Transverse colon (tissue), 4 donors: ENCODE results near the gene SAMD8. TPM values are rescaled to one million over a fixed set of nuclear protein-coding genes. Genes with fewer than 3 reads are reported as not detected.

ENCODE experiments used
- DNase-seq: peaks from one replicate; pipeline ENCODE4 v3.0.0-alpha.2; 2019
- H3K27ac ChIP-seq, 4 donors: fragments of 200-600 bp; sonication (generic); 2 replicates each; pipeline ENCODE4 v1.5.1; 2016 to 2018; ENCODE audit warnings: inconsistent platforms in 4 of 4
- H3K27me3 ChIP-seq: fragments of 200-600 bp; sonication (generic); 2 replicates; pipeline ENCODE4 v1.5.1; 2017; ENCODE audit warnings: inconsistent platforms
- H3K36me3 ChIP-seq, 4 donors: fragments of 200-600 bp; sonication (generic); 2 replicates each; pipeline ENCODE4 v1.5.1; 2017 to 2019; ENCODE audit warnings: inconsistent platforms in 4 of 4
- H3K4me1 ChIP-seq, 4 donors: fragments of 200-600 bp; sonication (generic); 2 replicates each; pipeline ENCODE4 v1.5.1; 2017 to 2020; ENCODE audit warnings: inconsistent platforms in 4 of 4
- H3K4me3 ChIP-seq, 4 donors: fragments of 200-600 bp; sonication (generic); 1 replicate in 1 of 4; 2 replicates in 3 of 4; pipeline versions ENCODE4 v1.5.1 to v1.6.1; 2017 to 2019; ENCODE audit warnings: inconsistent platforms in 4 of 4
- H3K9me3 ChIP-seq, 2 donors: fragments of 200-600 bp; sonication (generic); 2 replicates each; pipeline ENCODE4 v1.5.1; 2017 to 2019; ENCODE audit warnings: inconsistent platforms in 2 of 2
- CTCF ChIP-seq, 5 experiments: fragments of 200-600 bp in 3 of 5; fragments of 450-650 bp in 2 of 5; sonication (generic) in 3 of 5; IDR thresholded peaks; 1 replicate in 2 of 5; 2 replicates in 3 of 5; pipeline ENCODE4 v1.5.1; 2016 to 2017; ENCODE audit warnings: antibody characterized with exemption in 5 of 5, inconsistent platforms in 3 of 5, mild to moderate bottlenecking in 2 of 5, moderate library complexity in 1 of 5
- EP300 ChIP-seq: sonication (generic); formaldehyde crosslinking; IDR thresholded peaks from one replicate; pipeline ENCODE4 v1.6.1; 2017; ENCODE audit warnings: antibody characterized with exemption, low read depth
- POLR2A ChIP-seq: fragments of 450-650 bp; IDR thresholded peaks from one replicate; pipeline ENCODE4 v1.6.1; 2016; ENCODE audit warnings: antibody characterized with exemption, mild to moderate bottlenecking, moderate library complexity
- POLR2AphosphoS5 ChIP-seq, 3 donors: sonication (generic); formaldehyde crosslinking; IDR thresholded peaks; one replicate each; pipeline ENCODE4 v1.6.1; 2016; ENCODE audit warnings: antibody characterized with exemption in 3 of 3
- WGBS, 2 donors: methylation state at CpG; one replicate each; pipeline ENCODE4 v1.1.5; 2018; ENCODE audit warnings: low coverage in 1 of 2; 5-methylcytosine and 5-hydroxymethylcytosine counted together
- in situ Hi-C, 4 donors: fragments of 200-750 bp; cut with MboI; loops; one replicate each; pipeline versions ENCODE4 v1.15.0 to v1.15.1; 2017; ENCODE audit warnings: low sequenced_read_pairs in 3 of 4, low pct_ligation_motif_present in 1 of 4, low pct_unique_long_range_greater_than_20kb in 1 of 4
- intact Hi-C: fragments of 100-400 bp; cut with DNase I; formaldehyde crosslinking; loops from one replicate; pipeline ENCODE4 v1.15.1; 2023; ENCODE audit warnings: low total_unique reads
- total RNA-seq, 4 donors: library from RNA; depleted of rRNA; stranded (reverse); fragments of >200 nt; gene quantifications; one replicate each; pipeline ENCODE4 v1.1.0, GENCODE V29; 2016

SAMD8 gene
- total RNA-seq, 4 donors from 2014 or later: 4.6 to 26.6 (median 17.7) TPM

GRCh38 chr10:75068523-75068922 is 42.9 kb upstream of the SAMD8 start:
- no peaks in the 10 kb centered on the region for H3K27me3 ChIP-seq
- no peaks in the 10 kb centered on the region for H3K36me3 ChIP-seq
- no peak for DNase-seq
- in situ Hi-C loops (no loop called here), intact Hi-C loops (no loop called here)
- TF ChIP-seq POLR2AphosphoS5 (IDR thresholded peaks at IDR 0.05): no peak
- TF ChIP-seq EP300: no peak
- no peak for TF ChIP-seq POLR2A
- TF ChIP-seq CTCF (IDR thresholded peaks at IDR 0.05): no peak
- H3K27ac ChIP-seq: no peak overlapping the region
- no peaks in the 10 kb centered on the region for H3K9me3 ChIP-seq
- peaks cover 0 to 3% (median 0%) of the 10 kb centered on the region in 4 donors for H3K4me1 ChIP-seq
- H3K4me3 ChIP-seq: no peak overlapping the region
- 74 to 89% methylated on average over 4 to 6 of the region's 6 CpGs for WGBS, 2 donors

- Histone ChIP-seq H3K4me3 (no peak overlapping the region), H3K36me3 (no peaks in the 10 kb centered on the region), H3K27ac (no peak overlapping the region), H3K4me1 (peaks cover 0 to 3% (median 0%) of the 10 kb centered on the region in 4 donors), H3K27me3 (no peaks in the 10 kb centered on the region), H3K9me3 (no peaks in the 10 kb centered on the region)
- in situ Hi-C loops (no loop called here), intact Hi-C loops (no loop called here)
- no peak for DNase-seq
- WGBS, 2 donors: 71 to 84% methylated on average over 4 to 11 of the region's 11 CpGs
- TF ChIP-seq EP300 (no peak), CTCF (IDR thresholded peaks at IDR 0.05) (no peak), POLR2AphosphoS5 (IDR thresholded peaks at IDR 0.05) (no peak), POLR2A (no peak)
These were observed 41.0 kb upstream of the SAMD8 start for GRCh38 chr10:75070476-75070875.

GRCh38 chr10:75070961-75071428 is 40.5 kb upstream of the SAMD8 start:
- DNase-seq: no peak
- TF ChIP-seq CTCF (IDR thresholded peaks at IDR 0.05): no peak
- TF ChIP-seq POLR2A: no peak
- TF ChIP-seq EP300: no peak
- no peak for TF ChIP-seq POLR2AphosphoS5 (IDR thresholded peaks at IDR 0.05)

GRCh38 chr10:75071756-75072155 is 39.7 kb upstream of the SAMD8 start:
- no peaks in the 10 kb centered on the region for H3K9me3 ChIP-seq
- TF ChIP-seq POLR2AphosphoS5 (IDR thresholded peaks at IDR 0.05) (no peak), CTCF (IDR thresholded peaks at IDR 0.05) (no peak), POLR2A (no peak), EP300 (no peak)
- H3K27me3 ChIP-seq: no peaks in the 10 kb centered on the region
- no peak for DNase-seq
- H3K27ac ChIP-seq: no peak overlapping the region
- intact Hi-C loops (no loop called here), in situ Hi-C loops (no loop called here)
- H3K4me3 ChIP-seq: no peak overlapping the region
- no peaks in the 10 kb centered on the region for H3K36me3 ChIP-seq
- 89% methylated on average over 14 of the region's 14 CpGs; no CpG with 5 or more reads in 1 of the 2 donors for WGBS, 2 donors
- peaks cover 0 to 3% (median 0%) of the 10 kb centered on the region in 4 donors for H3K4me1 ChIP-seq

More at GRCh38 chr10:75070961-75071428, 40.5 kb upstream of the SAMD8 start:
- H3K36me3 ChIP-seq: no peaks in the 10 kb centered on the region
- intact Hi-C loops (no loop called here), in situ Hi-C loops (no loop called here)
- no peak overlapping the region for H3K27ac ChIP-seq
- H3K9me3 ChIP-seq: no peaks in the 10 kb centered on the region
- H3K4me1 ChIP-seq: peaks cover 0 to 3% (median 0%) of the 10 kb centered on the region in 4 donors
- H3K4me3 ChIP-seq: no peak overlapping the region
- 89% methylated on average over 7 of the region's 7 CpGs; no CpG with 5 or more reads in 1 of the 2 donors for WGBS, 2 donors
- H3K27me3 ChIP-seq: no peaks in the 10 kb centered on the region
